ENCODE measurements around the gene FBXO3.
"Not testable (repeated sequence)": the region's sequence is repeated elsewhere in the genome, so short reads cannot be mapped to it uniquely, and the experiment has no call there.

FBXO3 gene

DNA sequence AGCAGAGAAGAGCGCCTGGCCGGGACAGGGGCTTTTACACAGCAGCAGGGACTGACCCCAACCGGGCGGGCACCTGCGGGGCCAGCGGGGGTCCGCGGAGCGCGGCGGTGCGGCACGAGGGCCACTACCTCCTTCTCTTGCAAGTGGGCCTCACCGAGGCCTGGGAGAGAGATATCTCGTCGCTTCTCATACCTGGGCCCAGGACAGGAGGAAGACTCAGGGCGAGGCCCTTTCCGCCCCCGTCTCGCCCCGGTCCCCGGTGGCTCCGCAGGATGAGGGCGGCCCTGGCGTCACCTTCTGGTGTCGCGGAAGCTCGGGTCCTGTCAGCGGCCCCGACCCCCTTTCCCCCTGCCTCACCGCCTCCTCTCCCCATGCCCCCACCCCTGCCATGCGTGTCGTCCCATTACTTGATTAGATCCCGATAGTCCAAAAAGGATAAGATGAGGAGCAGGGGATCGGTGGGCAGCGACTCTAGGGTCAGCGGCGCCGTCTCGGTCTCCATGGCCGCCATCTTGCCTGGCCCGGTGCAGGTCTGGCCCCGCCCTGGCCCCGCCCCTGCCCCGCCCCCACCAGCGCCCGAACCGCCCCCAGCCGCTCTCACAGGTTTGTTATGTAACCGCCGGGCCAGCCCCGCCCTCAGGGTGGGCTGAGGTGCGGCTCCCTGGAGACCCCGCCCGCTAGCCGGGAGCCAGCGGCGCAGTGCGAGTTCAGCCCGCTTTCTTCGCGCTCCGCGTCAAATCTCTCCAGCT is at the start of gene FBXO3:
Gene FBXO3, minus strand, starts transcription at position 534 of the 749 bp plus-strand sequence. Its CDS starts 23 bp downstream, at position 511.
- DNase-seq (ENCODE audit: low read depth in 1 of 2, low spot score in 1 of 2): peak; percentile 61 to 78

GRCh38 chr11:33822981-33823380 is 48.7 kb upstream of the FBXO3 start:
- DNase-seq (ENCODE audit: low read depth in 1 of 2, low spot score in 1 of 2): not testable (repeated sequence)

GRCh38 chr11:33819278-33820035 is 45.1 kb upstream of the FBXO3 start:
- DNase-seq (ENCODE audit: low read depth in 1 of 2, low spot score in 1 of 2): no peak

DNA sequence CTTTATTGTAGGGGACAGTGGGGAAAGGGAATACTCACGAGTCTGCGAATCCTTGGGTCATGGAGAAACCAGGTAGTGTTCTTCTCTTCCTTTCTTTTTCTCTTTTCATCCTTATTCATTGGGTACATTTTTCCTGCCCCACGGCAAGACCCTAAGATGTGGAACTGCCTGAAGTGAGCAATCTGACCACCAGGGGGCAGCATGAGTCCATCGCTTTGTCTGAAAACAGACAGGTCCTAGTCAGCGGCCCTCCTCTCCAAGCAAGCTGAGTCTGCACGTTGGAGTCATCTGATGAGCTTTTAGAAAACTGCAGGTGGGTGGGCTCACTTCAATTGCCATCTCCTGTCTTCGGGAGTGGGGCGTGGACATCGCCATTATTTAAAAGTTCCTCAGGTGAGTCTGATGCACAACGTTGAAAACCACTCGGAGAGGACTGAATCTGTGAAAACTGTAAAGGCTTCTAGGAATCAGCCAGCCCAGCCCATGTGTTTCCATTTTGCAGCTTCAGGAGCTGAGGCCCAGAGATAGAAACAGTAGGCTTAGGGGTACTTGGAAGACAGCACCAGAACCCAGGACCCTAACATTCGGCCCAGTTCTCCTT is 34.0 kb upstream of the FBXO3 start:
- DNase-seq (ENCODE audit: low read depth in 1 of 2, low spot score in 1 of 2): peak; percentile 81 to 86

- DNase-seq (ENCODE audit: low read depth in 1 of 2, low spot score in 1 of 2): no peak
Measured at GRCh38 chr11:33804471-33804870, 30.2 kb upstream of the FBXO3 start.

DNA sequence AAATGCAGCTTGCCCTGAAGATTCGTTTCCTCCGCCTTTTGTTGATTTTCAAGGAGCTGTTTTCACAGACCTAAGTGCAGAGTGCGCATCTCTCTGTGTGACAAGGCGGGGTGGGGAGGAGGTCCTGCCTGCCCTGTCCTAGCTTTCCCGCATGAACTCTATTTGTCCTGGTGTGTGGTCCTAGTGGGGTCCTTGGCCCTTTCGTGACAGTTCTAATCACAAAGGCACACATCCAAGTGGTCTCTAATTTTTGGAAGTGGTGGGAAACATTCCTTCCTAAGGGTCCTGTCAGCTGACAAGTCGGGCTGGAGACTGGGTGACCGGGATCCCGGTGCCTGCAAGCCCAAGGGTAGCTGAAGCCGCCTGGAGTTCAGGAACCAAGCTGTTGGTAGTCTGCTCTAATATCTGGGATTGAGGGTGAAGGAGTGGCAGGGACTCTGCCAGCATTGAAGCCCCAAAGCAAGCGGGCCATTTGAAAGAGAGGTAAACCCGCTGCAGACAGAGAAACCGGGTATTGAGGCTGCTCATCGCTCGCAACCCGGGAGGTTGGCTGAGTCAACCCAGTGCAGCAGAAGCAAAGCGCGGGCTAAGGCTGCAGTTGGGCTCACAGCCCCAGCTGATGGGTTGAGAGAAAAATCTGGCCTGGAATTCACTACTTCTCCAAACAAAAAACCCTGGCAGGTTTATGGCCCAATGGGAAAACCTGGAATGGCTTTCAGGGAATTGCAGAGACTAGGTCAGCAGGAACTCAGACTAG is 28.1 kb upstream of the FBXO3 start:
- DNase-seq (ENCODE audit: low read depth in 1 of 2, low spot score in 1 of 2): no peak

GRCh38 chr11:33801821-33802193 is 27.5 kb upstream of the FBXO3 start:
- no peak for DNase-seq (ENCODE audit: low read depth in 1 of 2, low spot score in 1 of 2)

- no peak for DNase-seq (ENCODE audit: low read depth in 1 of 2, low spot score in 1 of 2)
Measured at GRCh38 chr11:33797879-33798278, 23.6 kb upstream of the FBXO3 start.

- DNase-seq (ENCODE audit: low read depth in 1 of 2, low spot score in 1 of 2): no peak
Measured at GRCh38 chr11:33790040-33790439, 15.7 kb upstream of the FBXO3 start.

DNA sequence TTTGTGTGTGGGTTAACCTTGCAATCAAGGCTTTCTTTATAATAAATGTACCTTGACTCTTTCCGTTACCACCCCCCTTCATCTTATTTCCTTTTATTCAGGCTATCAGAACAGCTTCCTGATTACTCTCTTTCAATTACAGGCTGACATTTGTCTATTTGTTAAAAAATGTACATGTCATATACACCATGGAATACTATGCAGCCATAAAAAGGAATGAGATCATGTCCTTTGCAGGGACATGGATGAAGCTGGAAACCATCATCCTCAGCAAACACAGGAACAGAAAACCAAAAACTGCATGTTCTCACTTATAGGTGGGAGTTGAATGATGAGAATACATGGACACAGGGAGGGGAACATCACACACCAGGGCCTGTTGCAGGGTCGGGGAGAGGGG is 13.8 kb upstream of the FBXO3 start:
- not testable (repeated sequence) for DNase-seq (ENCODE audit: low read depth in 1 of 2, low spot score in 1 of 2)

- no peak for DNase-seq (ENCODE audit: low read depth in 1 of 2, low spot score in 1 of 2)
Measured at GRCh38 chr11:33787076-33787475, 12.8 kb upstream of the FBXO3 start.

DNA sequence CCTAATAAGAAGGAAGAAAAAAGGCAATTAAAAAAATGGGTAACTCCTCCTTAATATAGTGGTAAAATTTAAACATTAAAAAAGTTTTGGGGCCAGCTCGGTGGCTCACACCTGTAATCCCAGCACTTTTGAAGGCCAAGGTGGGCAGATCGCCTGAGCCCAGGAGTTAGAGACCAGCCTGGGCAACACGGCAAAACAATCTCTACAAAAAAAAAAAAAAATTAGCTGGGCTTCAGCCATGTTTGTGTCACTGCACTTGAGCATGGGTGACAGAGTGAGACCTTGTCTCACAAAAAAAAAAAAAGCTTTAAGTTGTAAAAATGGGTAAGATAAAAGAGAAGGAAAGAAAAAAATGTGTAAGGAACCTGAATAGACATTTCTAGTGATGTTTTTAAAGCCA is 11.3 kb upstream of the FBXO3 start:
- no peak for DNase-seq (ENCODE audit: low read depth in 1 of 2, low spot score in 1 of 2)

DNA sequence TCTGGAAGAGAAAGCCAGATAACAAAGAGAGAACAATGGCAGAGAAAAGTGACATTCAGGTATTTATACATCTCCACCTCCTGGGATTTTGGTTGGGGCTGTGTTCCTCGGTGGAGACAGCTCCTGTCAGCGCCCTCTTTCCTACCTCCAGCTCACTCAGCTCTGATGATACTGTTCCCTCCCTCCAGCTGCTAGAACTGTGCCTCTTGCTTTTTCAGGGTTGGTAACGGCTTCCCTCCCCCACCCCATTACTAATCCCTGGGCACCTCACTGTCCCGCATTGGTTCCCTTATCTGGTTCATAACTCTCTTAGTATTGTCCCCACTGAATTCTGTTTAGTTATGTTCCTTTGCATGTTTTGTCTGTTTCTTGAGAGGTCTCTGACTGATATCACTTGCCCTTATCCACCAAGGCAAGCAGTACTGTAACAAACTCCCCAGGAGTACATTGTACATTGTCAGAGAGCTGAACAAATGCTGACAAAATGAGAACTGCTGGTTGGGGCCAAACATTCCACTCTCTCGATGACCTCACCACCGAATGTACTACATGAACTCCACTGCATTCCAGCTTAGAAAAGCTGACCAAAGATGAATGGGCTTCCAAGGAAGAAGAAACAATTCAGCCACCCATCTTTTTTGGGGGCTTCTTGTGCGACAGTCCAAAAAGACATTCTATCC is 5.7 kb upstream of the FBXO3 start:
- DNase-seq (ENCODE audit: low read depth in 1 of 2, low spot score in 1 of 2): no peak

GRCh38 chr11:33778675-33779074 is 4.4 kb upstream of the FBXO3 start:
- no peak for DNase-seq (ENCODE audit: low read depth in 1 of 2, low spot score in 1 of 2)

DNA sequence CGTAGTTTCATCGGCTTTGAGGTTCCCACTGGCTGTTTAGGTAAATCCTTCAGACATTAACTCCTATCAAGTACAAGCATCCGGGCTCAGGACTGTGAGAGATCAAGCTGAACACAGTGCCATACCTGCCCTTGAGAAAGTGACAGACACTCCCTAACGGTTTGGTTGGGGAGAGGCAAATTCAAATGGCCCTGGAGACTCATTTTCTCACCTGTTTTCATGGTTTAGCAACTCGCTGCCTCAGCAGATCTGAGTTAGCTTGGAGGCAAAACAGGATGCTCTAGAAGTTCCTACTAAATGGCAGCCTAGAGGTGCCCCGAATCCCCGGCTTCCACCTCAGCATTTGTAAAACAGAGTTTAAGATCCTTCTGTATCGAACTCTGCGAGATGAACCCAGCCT is 3.6 kb upstream of the FBXO3 start:
- no peak for DNase-seq (ENCODE audit: low read depth in 1 of 2, low spot score in 1 of 2)

DNA sequence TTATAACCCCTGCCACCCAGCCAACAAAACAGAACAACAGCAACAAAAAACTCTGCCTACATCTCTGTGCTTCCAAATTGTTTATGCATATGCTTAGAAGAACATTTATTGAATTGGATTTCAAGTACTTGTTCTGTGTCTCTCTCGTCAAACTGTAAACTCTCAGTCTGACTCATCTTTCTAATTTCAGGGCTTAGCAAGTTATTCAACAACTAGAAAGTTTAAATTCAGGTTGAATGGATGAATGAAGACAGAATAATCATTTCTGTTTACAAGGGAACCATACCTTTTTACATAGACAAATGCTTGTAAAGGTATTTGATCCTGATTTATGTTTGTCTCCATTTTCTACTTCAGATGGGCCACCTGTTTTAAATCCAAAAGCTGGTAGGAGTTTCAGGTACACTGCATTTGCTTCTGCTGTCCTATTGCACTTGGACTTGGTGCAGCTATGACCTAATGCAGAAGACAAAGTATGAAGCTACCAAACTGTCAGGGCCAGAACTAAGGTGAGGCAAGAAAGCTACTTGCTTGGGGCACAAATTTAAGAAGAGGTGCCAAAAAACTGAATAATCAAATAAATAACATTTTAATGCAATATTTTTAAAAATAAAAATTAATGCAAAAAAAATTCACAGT is 1.6 kb upstream of the FBXO3 start:
- DNase-seq (ENCODE audit: low read depth in 1 of 2, low spot score in 1 of 2): no peak

DNA sequence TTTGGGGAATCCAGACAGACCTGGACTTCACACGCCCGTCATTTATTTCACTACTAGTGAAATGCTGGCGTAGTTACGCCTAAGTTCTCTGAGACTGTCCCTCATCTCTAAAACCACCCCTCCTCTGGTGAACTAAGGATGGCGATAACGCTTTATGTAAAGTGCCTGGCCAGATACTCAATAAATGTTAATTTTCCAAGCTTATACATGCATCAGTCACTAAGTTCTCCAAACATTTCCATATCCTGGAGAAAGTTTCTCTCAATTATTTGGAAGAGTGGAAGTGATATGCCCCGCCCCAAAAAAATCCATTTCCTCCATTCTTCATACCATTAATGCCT is 1.1 kb upstream of the FBXO3 start:
- no peak for DNase-seq (ENCODE audit: low read depth in 1 of 2, low spot score in 1 of 2)

DNA sequence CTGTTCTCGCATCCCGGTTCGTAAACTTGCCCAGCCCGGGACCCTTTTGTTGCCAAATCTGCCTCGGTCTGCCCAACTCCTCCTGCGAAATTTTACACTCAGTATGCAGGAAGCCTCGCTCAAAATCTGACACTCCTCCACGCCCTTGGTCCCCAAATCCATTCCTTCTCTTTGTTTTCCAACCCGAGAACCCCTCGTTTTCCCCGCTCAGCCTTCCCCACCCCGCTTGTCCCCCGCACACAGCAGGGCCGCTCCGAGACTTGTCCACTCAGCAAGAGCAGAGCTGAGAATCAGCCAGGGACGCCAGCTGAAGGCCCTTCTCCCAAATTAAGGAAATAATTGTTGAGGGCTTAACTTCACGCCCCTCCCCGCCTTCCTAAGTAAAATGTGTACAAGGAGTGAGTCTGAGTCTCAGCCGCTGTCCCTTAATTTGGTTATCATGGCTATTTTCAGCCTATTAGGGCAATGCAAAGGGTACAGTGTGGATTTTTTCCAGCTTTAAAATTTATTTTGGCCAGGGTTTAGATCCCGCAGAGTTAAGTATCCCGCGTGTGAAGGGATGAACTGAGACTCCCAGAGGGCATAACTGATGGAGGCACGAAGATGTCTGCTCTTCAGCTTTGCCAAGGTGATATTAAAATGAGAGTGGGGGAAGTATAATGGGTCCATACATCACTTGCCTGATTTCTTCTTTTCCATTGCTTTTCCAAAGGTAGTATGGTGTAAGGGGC is 581 bp upstream of the FBXO3 start:
- no peak for DNase-seq (ENCODE audit: low read depth in 1 of 2, low spot score in 1 of 2)

DNA sequence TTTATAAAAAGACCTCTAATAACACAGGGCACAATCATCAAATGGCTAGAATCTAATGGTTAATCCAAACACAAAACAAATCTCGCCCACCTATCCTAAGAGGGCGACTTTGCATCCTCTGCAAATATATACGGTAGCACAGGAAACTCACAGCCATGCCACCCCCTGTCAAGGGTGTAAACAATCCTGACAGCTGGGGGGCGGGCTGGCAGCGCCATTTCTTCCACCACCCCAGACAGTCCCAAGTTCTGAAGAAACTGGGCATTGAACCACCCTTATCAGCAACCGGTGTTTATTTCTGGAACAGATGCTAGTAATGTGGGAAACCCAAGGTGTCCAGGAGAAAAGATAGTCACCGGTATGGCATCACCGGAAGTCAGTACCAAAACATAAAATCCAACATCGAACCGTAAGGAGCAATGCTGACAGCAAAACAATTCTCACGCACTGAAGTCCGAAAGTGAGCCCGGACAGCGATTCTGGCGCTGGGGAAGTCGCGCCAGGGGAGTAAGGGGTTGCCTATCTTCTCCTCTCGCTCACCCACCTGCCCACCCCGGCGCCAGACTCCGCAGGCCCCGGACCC is 825 bp downstream of the FBXO3 start:
- DNase-seq (ENCODE audit: low read depth in 1 of 2, low spot score in 1 of 2): peak in 1 of 2 donors; percentile 17

GRCh38 chr11:33772870-33773269 is 1.4 kb downstream of the FBXO3 start:
- no peak for DNase-seq (ENCODE audit: low read depth in 1 of 2, low spot score in 1 of 2)
